BE2C (cell line): ENCODE data around the gene ERGIC1.

Experiments
- DNase-seq: peaks from one replicate; pipeline ENCODE4 v3.0.0-alpha.2; 2020
- H3K27me3 ChIP-seq: fragments of 250-450 bp; sonication (Bioruptor Pico); 2 replicates; pipeline ENCODE4 v1.5.1; 2020; ENCODE audit warnings: mild to moderate bottlenecking
- H3K36me3 ChIP-seq: fragments of 250-450 bp; sonication (Bioruptor Pico); 2 replicates; pipeline ENCODE4 v1.5.1; 2020; ENCODE audit warnings: mild to moderate bottlenecking
- H3K4me1 ChIP-seq: fragments of 250-450 bp; sonication (Bioruptor Pico); 2 replicates; pipeline ENCODE4 v1.5.1; 2020
- H3K4me3 ChIP-seq: 2 replicates; pipeline ENCODE4 v1.5.1; 2011; ENCODE audit warnings: low read depth, low read length
- H3K9me3 ChIP-seq: fragments of 250-450 bp; sonication (Bioruptor Pico); 2 replicates; pipeline ENCODE4 v1.5.1; 2020
- CTCF ChIP-seq: IDR thresholded peaks from 2 replicates; pipeline ENCODE4 v1.5.1; 2012; ENCODE audit warnings: mild to moderate bottlenecking, low read depth, low read length

Gene ERGIC1

GRCh38 chr5:172897481-172898217 lies 63.6 kb downstream of the ERGIC1 start:
- H3K4me1 ChIP-seq: no peaks in the 10 kb centered on the region
- H3K27me3 ChIP-seq: no peaks in the 10 kb centered on the region
- TF ChIP-seq CTCF: no peak
- no peak overlapping the region for H3K4me3 ChIP-seq
- peaks cover 15% of the 10 kb centered on the region for H3K36me3 ChIP-seq
- H3K9me3 ChIP-seq: no peaks in the 10 kb centered on the region
- DNase-seq: no peak

GRCh38 chr5:172898218-172898842 lies 64.3 kb downstream of the ERGIC1 start:
- H3K4me3 ChIP-seq: no peak overlapping the region
- H3K27me3 ChIP-seq: no peaks in the 10 kb centered on the region
- H3K4me1 ChIP-seq: no peaks in the 10 kb centered on the region
- peaks cover 15% of the 10 kb centered on the region for H3K36me3 ChIP-seq
- DNase-seq: no peak
- no peak for TF ChIP-seq CTCF
- H3K9me3 ChIP-seq: no peaks in the 10 kb centered on the region

- no peak for DNase-seq
- no peak overlapping the region for H3K4me3 ChIP-seq
- H3K4me1 ChIP-seq: peaks cover 4% of the 10 kb centered on the region
- H3K9me3 ChIP-seq: no peaks in the 10 kb centered on the region
- TF ChIP-seq CTCF: no peak
- no peaks in the 10 kb centered on the region for H3K27me3 ChIP-seq
- H3K36me3 ChIP-seq: peaks cover 15% of the 10 kb centered on the region
These were observed 64.9 kb downstream of the ERGIC1 start for GRCh38 chr5:172898843-172899369.

- H3K4me1 ChIP-seq: peaks cover 9% of the 10 kb centered on the region
- no peak overlapping the region for H3K4me3 ChIP-seq
- no peaks in the 10 kb centered on the region for H3K27me3 ChIP-seq
- H3K9me3 ChIP-seq: no peaks in the 10 kb centered on the region
- TF ChIP-seq CTCF: no peak
- H3K36me3 ChIP-seq: peaks cover 15% of the 10 kb centered on the region
- DNase-seq: no peak
These were observed 65.4 kb downstream of the ERGIC1 start for GRCh38 chr5:172899436-172899835.

- no peak for TF ChIP-seq CTCF
- Histone ChIP-seq H3K4me1 (peaks cover 13% of the 10 kb centered on the region), H3K9me3 (no peaks in the 10 kb centered on the region), H3K36me3 (peaks cover 15% of the 10 kb centered on the region), H3K27me3 (no peaks in the 10 kb centered on the region), H3K4me3 (no peak overlapping the region)
- no peak for DNase-seq
These were observed 67.1 kb downstream of the ERGIC1 start for GRCh38 chr5:172901012-172901780.
